HEK293 (cell line): Measurements from ENCODE around the gene CALHM4.
A peak's percentile ranks its signal among the peaks of the same experiment; 100 is the strongest.

Source experiments
- CTCF ChIA-PET: fragments of 350-600 bp; formaldehyde crosslinking; extraction: SDS; loops from one replicate; lab custom pipeline; 2021; ENCODE audit warnings: antibody characterized with exemption; lab: Yijun Ruan, JAX
- POLR2A ChIA-PET: fragments of 300-600 bp; formaldehyde crosslinking; extraction: SDS; loops from one replicate; lab custom pipeline; 2020; ENCODE audit warnings: antibody characterized with exemption, inconsistent platforms; lab: Yijun Ruan, JAX
- H3K27ac ChIP-seq: fragments of 200-500 bp; sonication (Bioruptor generic); 2 replicates; pipeline ENCODE4 v1.5.1; 2014; ENCODE audit warnings: low read depth, low read length, control low read depth, inconsistent platforms; ENCODE audit errors: extremely low read depth
- H3K36me3 ChIP-seq, 2 experiments: fragments of 200-500 bp in 1 of 2; sonication (Bioruptor generic) in 1 of 2; 1 replicate in 1 of 2; 2 replicates in 1 of 2; pipeline ENCODE4 v1.5.1; 2014 to 2017; ENCODE audit warnings: inconsistent platforms in 2 of 2, low read length in 2 of 2; ENCODE audit not compliant: control insufficient read depth in 2 of 2, insufficient read depth in 1 of 2
- H3K4me1 ChIP-seq: fragments of 200-500 bp; sonication (Bioruptor generic); 2 replicates; pipeline ENCODE4 v1.5.1; 2014; ENCODE audit warnings: mild to moderate bottlenecking, low read length, inconsistent platforms; ENCODE audit not compliant: control insufficient read depth, insufficient read depth
- H3K4me3 ChIP-seq: 2 replicates; pipeline ENCODE4 v1.5.1; 2011; ENCODE audit warnings: low read depth, mild to moderate bottlenecking, control low read depth, low read length, moderate library complexity
- H3K9me3 ChIP-seq: fragments of 200-500 bp; sonication (Bioruptor generic); 2 replicates; pipeline ENCODE4 v1.5.1; 2014; ENCODE audit warnings: low read depth, low read length, inconsistent platforms; ENCODE audit not compliant: control insufficient read depth, insufficient read depth
- BCL11A ChIP-seq: fragments of 450-650 bp; formaldehyde crosslinking; IDR thresholded peaks from 2 replicates; pipeline ENCODE4 v1.5.1; 2016; ENCODE audit warnings: low read depth, missing biosample characterization, missing genetic modification characterization
- GLI4 ChIP-seq: fragments of 450-650 bp; formaldehyde crosslinking; IDR thresholded peaks from 2 replicates; pipeline ENCODE4 v1.5.1; 2016; ENCODE audit warnings: missing biosample characterization, missing genetic modification characterization
- HIC1 ChIP-seq: fragments of 450-650 bp; formaldehyde crosslinking; IDR thresholded peaks from 2 replicates; pipeline ENCODE4 v1.5.1; 2016; ENCODE audit warnings: missing biosample characterization, missing genetic modification characterization
- HOXD13 ChIP-seq: sonication (generic); formaldehyde crosslinking; IDR thresholded peaks from 2 replicates; pipeline ENCODE4 v1.8.0; 2022; ENCODE audit warnings: missing genetic modification reagents, borderline replicate concordance
- KLF1 ChIP-seq: fragments of 450-650 bp; formaldehyde crosslinking; IDR thresholded peaks from 2 replicates; pipeline ENCODE4 v1.5.1; 2016; ENCODE audit warnings: missing biosample characterization, missing genetic modification characterization
- MZF1 ChIP-seq: fragments of 450-650 bp; formaldehyde crosslinking; IDR thresholded peaks from 2 replicates; pipeline ENCODE4 v1.5.1; 2017; ENCODE audit warnings: missing biosample characterization, missing genetic modification characterization, borderline replicate concordance
- OSR2 ChIP-seq: fragments of 450-650 bp; formaldehyde crosslinking; IDR thresholded peaks from 2 replicates; pipeline ENCODE4 v1.5.1; 2016; ENCODE audit warnings: missing biosample characterization, missing genetic modification characterization
- SCRT1 ChIP-seq: fragments of 450-650 bp; formaldehyde crosslinking; IDR thresholded peaks from 2 replicates; pipeline ENCODE4 v1.5.1; 2016; ENCODE audit warnings: missing biosample characterization, missing genetic modification characterization, borderline replicate concordance
- SCRT2 ChIP-seq: fragments of 450-650 bp; formaldehyde crosslinking; IDR thresholded peaks from 2 replicates; pipeline ENCODE4 v1.5.1; 2016; ENCODE audit warnings: missing biosample characterization, missing genetic modification characterization
- ZBTB21 ChIP-seq: fragments of 450-650 bp; formaldehyde crosslinking; IDR thresholded peaks from 2 replicates; pipeline ENCODE4 v1.5.1; 2017; ENCODE audit warnings: missing biosample characterization, missing genetic modification characterization
- ZBTB49 ChIP-seq: fragments of 450-650 bp; formaldehyde crosslinking; IDR thresholded peaks from 2 replicates; pipeline ENCODE4 v1.5.1; 2016; ENCODE audit warnings: missing biosample characterization, missing genetic modification characterization, low read depth
- ZNF214 ChIP-seq: fragments of 450-650 bp; formaldehyde crosslinking; IDR thresholded peaks from 2 replicates; pipeline ENCODE4 v1.5.1; 2017; ENCODE audit warnings: missing biosample characterization, mild to moderate bottlenecking, missing genetic modification characterization, borderline replicate concordance
- ZNF221 ChIP-seq: fragments of 450-650 bp; formaldehyde crosslinking; IDR thresholded peaks from 2 replicates; pipeline ENCODE4 v1.5.1; 2017; ENCODE audit warnings: missing biosample characterization, missing genetic modification characterization, borderline replicate concordance
- ZNF248 ChIP-seq: fragments of 450-650 bp; formaldehyde crosslinking; IDR thresholded peaks from 2 replicates; pipeline ENCODE4 v1.5.1; 2017; ENCODE audit warnings: missing biosample characterization, missing genetic modification characterization
- ZNF48 ChIP-seq: fragments of 450-650 bp; formaldehyde crosslinking; IDR thresholded peaks from 2 replicates; pipeline ENCODE4 v1.5.1; 2016; ENCODE audit warnings: missing biosample characterization, missing genetic modification characterization
- ZNF501 ChIP-seq: fragments of 450-650 bp; formaldehyde crosslinking; IDR thresholded peaks from 2 replicates; pipeline ENCODE4 v1.5.1; 2016; ENCODE audit warnings: missing biosample characterization, missing genetic modification characterization
- ZNF600 ChIP-seq: fragments of 450-650 bp; formaldehyde crosslinking; IDR thresholded peaks from 2 replicates; pipeline ENCODE4 v1.5.1; 2016; ENCODE audit warnings: missing biosample characterization, missing genetic modification characterization
- ZNF624 ChIP-seq: fragments of 450-650 bp; formaldehyde crosslinking; IDR thresholded peaks from 2 replicates; pipeline ENCODE4 v1.5.1; 2017; ENCODE audit warnings: missing biosample characterization, missing genetic modification characterization
- ZSCAN18 ChIP-seq: fragments of 450-650 bp; formaldehyde crosslinking; IDR thresholded peaks from 2 replicates; pipeline ENCODE4 v1.5.1; 2016; ENCODE audit warnings: missing biosample characterization, missing genetic modification characterization
- ZSCAN30 ChIP-seq: fragments of 450-650 bp; IDR thresholded peaks from 2 replicates; pipeline ENCODE4 v1.5.1; 2018; ENCODE audit warnings: missing biosample characterization, mild to moderate bottlenecking, missing genetic modification characterization, moderate library complexity
- TF ChIP-seq, protein P1 (sequence below): fragments of 450-650 bp; formaldehyde crosslinking; IDR thresholded peaks from 2 replicates; pipeline ENCODE4 v1.5.1; 2017; ENCODE audit warnings: missing biosample characterization, mild to moderate bottlenecking, missing genetic modification characterization, moderate library complexity
- TF ChIP-seq, protein P2 (sequence below): fragments of 450-650 bp; formaldehyde crosslinking; IDR thresholded peaks from 2 replicates; pipeline ENCODE4 v1.5.1; 2016; ENCODE audit warnings: missing biosample characterization, missing genetic modification characterization

CALHM4 gene

DNA sequence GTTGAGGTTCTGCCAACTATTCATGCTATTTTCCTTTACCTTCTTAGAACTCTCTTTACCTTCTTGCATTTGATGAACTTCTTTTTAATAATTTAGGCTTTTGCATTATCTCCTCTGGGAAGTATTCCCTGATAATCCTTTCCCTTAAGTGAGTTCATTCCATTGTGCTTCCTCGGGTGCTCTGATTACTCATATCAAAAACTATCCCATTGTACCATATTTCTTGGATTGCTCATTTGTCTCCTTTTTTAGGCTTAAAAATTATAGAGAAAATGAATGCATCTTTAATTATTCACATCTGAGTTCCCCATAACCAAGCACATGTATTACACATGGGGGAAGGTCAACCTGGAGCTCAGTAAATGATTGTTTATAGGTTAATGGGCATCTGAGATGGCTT, 2.5 kb downstream of the CALHM4 start (continued):
- TF ChIP-seq ZSCAN18 (tag by site-specific recombination) (no peak), GLI4 (tag by site-specific recombination) (no peak), ZNF48 (tag by site-specific recombination) (no peak)

- POLR2A ChIA-PET: interaction anchor here (1.5 kb wide), 1 partner anchor 14 kb away, joined by 3 read pairs; the partner anchor contains the start of gene RWDD1
- Histone ChIP-seq H3K4me3 (no peak overlapping the region), H3K27ac (no peak overlapping the region), H3K4me1 (peaks cover 4% of the 10 kb centered on the region; the same call in 1 of the 2 replicates), H3K9me3 (no peaks in the 10 kb centered on the region), H3K36me3 (no peaks in the 10 kb centered on the region)
- CTCF ChIA-PET: interaction anchor here (1.3 to 4.9 kb wide), 4 partner anchors 17 to 288 kb away, joined by 3 to 63 read pairs (median 12); no protein-coding TSS in a partner anchor
- TF ChIP-seq SCRT2 (tag by site-specific recombination) (peak; percentile 43; the same call in 1 of the 2 replicates), MZF1 (tag by site-specific recombination) (no peak)
These were observed 3.4 kb downstream of the CALHM4 start for GRCh38 chr6:116556814-116557415.

GRCh38 chr6:116557893-116558292, 4.3 kb downstream of the CALHM4 start:
- ChIA-PET CTCF (interaction anchor here (0.6 to 7.0 kb wide), 8 partner anchors 18 to 289 kb away, joined by 3 to 159 read pairs (median 10); partner anchors contain the start of gene CALHM5), POLR2A (interaction anchor here (1.5 kb wide), 1 partner anchor 13 kb away, joined by 3 read pairs; the partner anchor contains the start of gene RWDD1)
- peaks cover 4% of the 10 kb centered on the region; the same call in 1 of the 2 replicates for H3K4me1 ChIP-seq
- no peak overlapping the region for H3K27ac ChIP-seq
- H3K4me3 ChIP-seq: no peak overlapping the region
- H3K36me3 ChIP-seq: no peaks in the 10 kb centered on the region
- H3K9me3 ChIP-seq: no peaks in the 10 kb centered on the region
- TF ChIP-seq ZNF221 (tag by site-specific recombination) (no peak), HOXD13 (CRISPR knock-in tag) (no peak), KLF1 (tag by site-specific recombination) (no peak), ZNF248 (tag by site-specific recombination) (no peak), ZBTB21 (tag by site-specific recombination) (no peak), ZBTB49 (tag by site-specific recombination) (no peak), BCL11A (tag by site-specific recombination) (no peak), ZNF501 (no peak; the same call in 1 of the 2 replicates), ZNF600 (tag by site-specific recombination) (peak; percentile 52; the same call in 1 of the 2 replicates), HIC1 (tag by site-specific recombination) (no peak), OSR2 (tag by site-specific recombination) (peak; percentile 68), ZNF624 (no peak), ZSCAN30 (tag by site-specific recombination) (no peak), ZNF214 (no peak), SCRT1 (tag by site-specific recombination) (no peak)
- TF ChIP-seq, protein P1, sequence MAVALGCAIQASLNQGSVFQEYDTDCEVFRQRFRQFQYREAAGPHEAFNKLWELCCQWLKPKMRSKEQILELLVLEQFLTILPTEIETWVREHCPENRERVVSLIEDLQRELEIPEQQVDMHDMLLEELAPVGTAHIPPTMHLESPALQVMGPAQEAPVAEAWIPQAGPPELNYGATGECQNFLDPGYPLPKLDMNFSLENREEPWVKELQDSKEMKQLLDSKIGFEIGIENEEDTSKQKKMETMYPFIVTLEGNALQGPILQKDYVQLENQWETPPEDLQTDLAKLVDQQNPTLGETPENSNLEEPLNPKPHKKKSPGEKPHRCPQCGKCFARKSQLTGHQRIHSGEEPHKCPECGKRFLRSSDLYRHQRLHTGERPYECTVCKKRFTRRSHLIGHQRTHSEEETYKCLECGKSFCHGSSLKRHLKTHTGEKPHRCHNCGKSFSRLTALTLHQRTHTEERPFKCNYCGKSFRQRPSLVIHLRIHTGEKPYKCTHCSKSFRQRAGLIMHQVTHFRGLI: no peak
- TF ChIP-seq, protein P2, sequence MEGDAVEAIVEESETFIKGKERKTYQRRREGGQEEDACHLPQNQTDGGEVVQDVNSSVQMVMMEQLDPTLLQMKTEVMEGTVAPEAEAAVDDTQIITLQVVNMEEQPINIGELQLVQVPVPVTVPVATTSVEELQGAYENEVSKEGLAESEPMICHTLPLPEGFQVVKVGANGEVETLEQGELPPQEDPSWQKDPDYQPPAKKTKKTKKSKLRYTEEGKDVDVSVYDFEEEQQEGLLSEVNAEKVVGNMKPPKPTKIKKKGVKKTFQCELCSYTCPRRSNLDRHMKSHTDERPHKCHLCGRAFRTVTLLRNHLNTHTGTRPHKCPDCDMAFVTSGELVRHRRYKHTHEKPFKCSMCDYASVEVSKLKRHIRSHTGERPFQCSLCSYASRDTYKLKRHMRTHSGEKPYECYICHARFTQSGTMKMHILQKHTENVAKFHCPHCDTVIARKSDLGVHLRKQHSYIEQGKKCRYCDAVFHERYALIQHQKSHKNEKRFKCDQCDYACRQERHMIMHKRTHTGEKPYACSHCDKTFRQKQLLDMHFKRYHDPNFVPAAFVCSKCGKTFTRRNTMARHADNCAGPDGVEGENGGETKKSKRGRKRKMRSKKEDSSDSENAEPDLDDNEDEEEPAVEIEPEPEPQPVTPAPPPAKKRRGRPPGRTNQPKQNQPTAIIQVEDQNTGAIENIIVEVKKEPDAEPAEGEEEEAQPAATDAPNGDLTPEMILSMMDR: no peak
